HEK293 (cell line): Measurements from ENCODE around the gene SIGLEC6.

Experiments used
- CTCF ChIA-PET: fragments of 350-600 bp; formaldehyde crosslinking; extraction: SDS; loops from one replicate; lab custom pipeline; 2021; ENCODE audit warnings: antibody characterized with exemption; lab: Yijun Ruan, JAX
- POLR2A ChIA-PET: fragments of 300-600 bp; formaldehyde crosslinking; extraction: SDS; loops from one replicate; lab custom pipeline; 2020; ENCODE audit warnings: antibody characterized with exemption, inconsistent platforms; lab: Yijun Ruan, JAX
- H3K27ac ChIP-seq: fragments of 200-500 bp; sonication (Bioruptor generic); 2 replicates; pipeline ENCODE4 v1.5.1; 2014; ENCODE audit warnings: low read depth, low read length, control low read depth, inconsistent platforms; ENCODE audit errors: extremely low read depth
- H3K36me3 ChIP-seq, 2 experiments: fragments of 200-500 bp in 1 of 2; sonication (Bioruptor generic) in 1 of 2; 1 replicate in 1 of 2; 2 replicates in 1 of 2; pipeline ENCODE4 v1.5.1; 2014 to 2017; ENCODE audit warnings: inconsistent platforms in 2 of 2, low read length in 2 of 2; ENCODE audit not compliant: control insufficient read depth in 2 of 2, insufficient read depth in 1 of 2
- H3K4me1 ChIP-seq: fragments of 200-500 bp; sonication (Bioruptor generic); 2 replicates; pipeline ENCODE4 v1.5.1; 2014; ENCODE audit warnings: mild to moderate bottlenecking, low read length, inconsistent platforms; ENCODE audit not compliant: control insufficient read depth, insufficient read depth
- H3K4me3 ChIP-seq: 2 replicates; pipeline ENCODE4 v1.5.1; 2011; ENCODE audit warnings: low read depth, mild to moderate bottlenecking, control low read depth, low read length, moderate library complexity
- H3K9me3 ChIP-seq: fragments of 200-500 bp; sonication (Bioruptor generic); 2 replicates; pipeline ENCODE4 v1.5.1; 2014; ENCODE audit warnings: low read depth, low read length, inconsistent platforms; ENCODE audit not compliant: control insufficient read depth, insufficient read depth
- HOXD13 ChIP-seq: sonication (generic); formaldehyde crosslinking; IDR thresholded peaks from 2 replicates; pipeline ENCODE4 v1.8.0; 2022; ENCODE audit warnings: missing genetic modification reagents, borderline replicate concordance
- SP2 ChIP-seq: fragments of 450-650 bp; formaldehyde crosslinking; IDR thresholded peaks from 2 replicates; pipeline ENCODE4 v1.5.1; 2016; ENCODE audit warnings: missing biosample characterization, missing genetic modification characterization
- YY1 ChIP-seq: fragments of 450-650 bp; formaldehyde crosslinking; IDR thresholded peaks from 2 replicates; pipeline ENCODE4 v1.5.1; 2018; ENCODE audit warnings: missing biosample characterization, missing genetic modification characterization
- ZNF211 ChIP-seq: fragments of 450-650 bp; formaldehyde crosslinking; IDR thresholded peaks from 2 replicates; pipeline ENCODE4 v1.5.1; 2016; ENCODE audit warnings: low read depth, missing biosample characterization, missing genetic modification characterization
- ZNF23 ChIP-seq: fragments of 450-650 bp; formaldehyde crosslinking; IDR thresholded peaks from 2 replicates; pipeline ENCODE4 v1.5.1; 2016; ENCODE audit warnings: missing biosample characterization, missing genetic modification characterization, borderline replicate concordance
- ZNF354C ChIP-seq: fragments of 450-650 bp; formaldehyde crosslinking; IDR thresholded peaks from 2 replicates; pipeline ENCODE4 v1.5.1; 2016; ENCODE audit warnings: missing biosample characterization, missing genetic modification characterization, low read depth, borderline replicate concordance
- ZNF530 ChIP-seq: fragments of 450-650 bp; formaldehyde crosslinking; IDR thresholded peaks from 2 replicates; pipeline ENCODE4 v1.5.1; 2016; ENCODE audit warnings: low read depth, missing biosample characterization, missing genetic modification characterization
- ZNF571 ChIP-seq: fragments of 450-650 bp; formaldehyde crosslinking; IDR thresholded peaks from 2 replicates; pipeline ENCODE4 v1.5.0; 2017; ENCODE audit warnings: missing biosample characterization, missing genetic modification characterization
- ZNF600 ChIP-seq: fragments of 450-650 bp; formaldehyde crosslinking; IDR thresholded peaks from 2 replicates; pipeline ENCODE4 v1.5.1; 2016; ENCODE audit warnings: missing biosample characterization, missing genetic modification characterization
- ZNF677 ChIP-seq: fragments of 450-650 bp; IDR thresholded peaks from 2 replicates; pipeline ENCODE4 v1.5.0; 2018; ENCODE audit warnings: missing biosample characterization, mild to moderate bottlenecking, missing genetic modification characterization, moderate library complexity
- ZNF747 ChIP-seq: fragments of 450-650 bp; formaldehyde crosslinking; IDR thresholded peaks from 2 replicates; pipeline ENCODE4 v1.5.1; 2016; ENCODE audit warnings: missing biosample characterization, missing genetic modification characterization
- ZNF843 ChIP-seq: fragments of 450-650 bp; formaldehyde crosslinking; IDR thresholded peaks from 2 replicates; pipeline ENCODE4 v1.5.1; 2016; ENCODE audit warnings: missing biosample characterization, missing genetic modification characterization
- TF ChIP-seq, protein P1 (sequence below): fragments of 450-650 bp; formaldehyde crosslinking; IDR thresholded peaks from 2 replicates; pipeline ENCODE4 v1.5.1; 2016; ENCODE audit warnings: missing biosample characterization, missing genetic modification characterization
- TF ChIP-seq, protein P2 (sequence below): fragments of 450-650 bp; formaldehyde crosslinking; IDR thresholded peaks from 2 replicates; pipeline ENCODE4 v1.5.1; 2017; ENCODE audit warnings: missing biosample characterization, missing genetic modification characterization
- TF ChIP-seq, protein P3 (sequence below): fragments of 450-650 bp; formaldehyde crosslinking; IDR thresholded peaks from 2 replicates; pipeline ENCODE4 v1.5.1; 2016; ENCODE audit warnings: missing biosample characterization, missing genetic modification characterization
- TF ChIP-seq, protein P4 (sequence below): fragments of 450-650 bp; formaldehyde crosslinking; IDR thresholded peaks from 2 replicates; pipeline ENCODE4 v1.5.1; 2016; ENCODE audit warnings: missing biosample characterization, missing genetic modification characterization
- TF ChIP-seq, protein P5 (sequence below): fragments of 450-650 bp; formaldehyde crosslinking; IDR thresholded peaks from 2 replicates; pipeline ENCODE4 v1.5.1; 2016; ENCODE audit warnings: missing biosample characterization, missing genetic modification characterization

SIGLEC6 gene

DNA sequence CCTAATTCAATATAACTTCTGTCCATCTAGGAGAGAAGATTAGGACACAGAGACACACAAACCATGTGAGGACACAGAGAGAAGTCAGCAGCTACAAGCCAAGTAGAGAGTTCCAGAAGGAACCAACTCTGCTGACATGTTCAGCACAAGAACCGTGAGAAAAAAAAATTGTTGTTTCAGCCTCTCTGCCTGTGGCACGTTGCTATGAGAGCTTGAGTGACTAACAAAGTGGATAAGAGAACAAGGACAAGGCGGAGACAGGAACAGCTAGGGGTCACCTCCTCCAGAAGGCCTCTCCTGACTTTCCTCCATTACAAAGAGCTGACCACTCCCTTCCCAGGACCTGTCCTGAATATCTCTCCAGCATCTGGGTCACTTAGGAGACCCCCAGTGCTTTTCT, 24.3 kb downstream of the SIGLEC6 start (continued):
- TF ChIP-seq, protein P1, sequence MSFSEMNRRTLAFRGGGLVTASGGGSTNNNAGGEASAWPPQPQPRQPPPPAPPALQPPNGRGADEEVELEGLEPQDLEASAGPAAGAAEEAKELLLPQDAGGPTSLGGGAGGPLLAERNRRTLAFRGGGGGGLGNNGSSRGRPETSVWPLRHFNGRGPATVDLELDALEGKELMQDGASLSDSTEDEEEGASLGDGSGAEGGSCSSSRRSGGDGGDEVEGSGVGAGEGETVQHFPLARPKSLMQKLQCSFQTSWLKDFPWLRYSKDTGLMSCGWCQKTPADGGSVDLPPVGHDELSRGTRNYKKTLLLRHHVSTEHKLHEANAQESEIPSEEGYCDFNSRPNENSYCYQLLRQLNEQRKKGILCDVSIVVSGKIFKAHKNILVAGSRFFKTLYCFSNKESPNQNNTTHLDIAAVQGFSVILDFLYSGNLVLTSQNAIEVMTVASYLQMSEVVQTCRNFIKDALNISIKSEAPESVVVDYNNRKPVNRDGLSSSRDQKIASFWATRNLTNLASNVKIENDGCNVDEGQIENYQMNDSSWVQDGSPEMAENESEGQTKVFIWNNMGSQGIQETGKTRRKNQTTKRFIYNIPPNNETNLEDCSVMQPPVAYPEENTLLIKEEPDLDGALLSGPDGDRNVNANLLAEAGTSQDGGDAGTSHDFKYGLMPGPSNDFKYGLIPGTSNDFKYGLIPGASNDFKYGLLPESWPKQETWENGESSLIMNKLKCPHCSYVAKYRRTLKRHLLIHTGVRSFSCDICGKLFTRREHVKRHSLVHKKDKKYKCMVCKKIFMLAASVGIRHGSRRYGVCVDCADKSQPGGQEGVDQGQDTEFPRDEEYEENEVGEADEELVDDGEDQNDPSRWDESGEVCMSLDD (tag by site-specific recombination) = no peak
- TF ChIP-seq ZNF747 (tag by site-specific recombination) (no peak), ZNF530 (no peak), ZNF843 (tag by site-specific recombination) (no peak), HOXD13 (no peak), ZNF571 (no peak)
- TF ChIP-seq, protein P2, sequence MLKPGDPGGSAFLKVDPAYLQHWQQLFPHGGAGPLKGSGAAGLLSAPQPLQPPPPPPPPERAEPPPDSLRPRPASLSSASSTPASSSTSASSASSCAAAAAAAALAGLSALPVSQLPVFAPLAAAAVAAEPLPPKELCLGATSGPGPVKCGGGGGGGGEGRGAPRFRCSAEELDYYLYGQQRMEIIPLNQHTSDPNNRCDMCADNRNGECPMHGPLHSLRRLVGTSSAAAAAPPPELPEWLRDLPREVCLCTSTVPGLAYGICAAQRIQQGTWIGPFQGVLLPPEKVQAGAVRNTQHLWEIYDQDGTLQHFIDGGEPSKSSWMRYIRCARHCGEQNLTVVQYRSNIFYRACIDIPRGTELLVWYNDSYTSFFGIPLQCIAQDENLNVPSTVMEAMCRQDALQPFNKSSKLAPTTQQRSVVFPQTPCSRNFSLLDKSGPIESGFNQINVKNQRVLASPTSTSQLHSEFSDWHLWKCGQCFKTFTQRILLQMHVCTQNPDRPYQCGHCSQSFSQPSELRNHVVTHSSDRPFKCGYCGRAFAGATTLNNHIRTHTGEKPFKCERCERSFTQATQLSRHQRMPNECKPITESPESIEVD (tag by site-specific recombination) = no peak
- TF ChIP-seq, protein P3, sequence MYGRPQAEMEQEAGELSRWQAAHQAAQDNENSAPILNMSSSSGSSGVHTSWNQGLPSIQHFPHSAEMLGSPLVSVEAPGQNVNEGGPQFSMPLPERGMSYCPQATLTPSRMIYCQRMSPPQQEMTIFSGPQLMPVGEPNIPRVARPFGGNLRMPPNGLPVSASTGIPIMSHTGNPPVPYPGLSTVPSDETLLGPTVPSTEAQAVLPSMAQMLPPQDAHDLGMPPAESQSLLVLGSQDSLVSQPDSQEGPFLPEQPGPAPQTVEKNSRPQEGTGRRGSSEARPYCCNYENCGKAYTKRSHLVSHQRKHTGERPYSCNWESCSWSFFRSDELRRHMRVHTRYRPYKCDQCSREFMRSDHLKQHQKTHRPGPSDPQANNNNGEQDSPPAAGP = no peak
- TF ChIP-seq, protein P4, sequence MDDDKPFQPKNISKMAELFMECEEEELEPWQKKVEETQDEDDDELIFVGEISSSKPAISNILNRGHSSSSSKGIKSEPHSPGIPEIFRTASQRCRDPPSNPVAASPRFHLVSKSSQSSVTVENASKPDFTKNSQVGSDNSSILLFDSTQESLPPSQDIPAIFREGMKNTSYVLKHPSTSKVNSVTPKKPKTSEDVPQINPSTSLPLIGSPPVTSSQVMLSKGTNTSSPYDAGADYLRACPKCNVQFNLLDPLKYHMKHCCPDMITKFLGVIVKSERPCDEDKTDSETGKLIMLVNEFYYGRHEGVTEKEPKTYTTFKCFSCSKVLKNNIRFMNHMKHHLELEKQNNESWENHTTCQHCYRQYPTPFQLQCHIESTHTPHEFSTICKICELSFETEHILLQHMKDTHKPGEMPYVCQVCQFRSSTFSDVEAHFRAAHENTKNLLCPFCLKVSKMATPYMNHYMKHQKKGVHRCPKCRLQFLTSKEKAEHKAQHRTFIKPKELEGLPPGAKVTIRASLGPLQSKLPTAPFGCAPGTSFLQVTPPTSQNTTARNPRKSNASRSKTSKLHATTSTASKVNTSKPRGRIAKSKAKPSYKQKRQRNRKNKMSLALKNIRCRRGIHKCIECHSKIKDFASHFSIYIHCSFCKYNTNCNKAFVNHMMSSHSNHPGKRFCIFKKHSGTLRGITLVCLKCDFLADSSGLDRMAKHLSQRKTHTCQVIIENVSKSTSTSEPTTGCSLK (tag by site-specific recombination) = no peak

DNA sequence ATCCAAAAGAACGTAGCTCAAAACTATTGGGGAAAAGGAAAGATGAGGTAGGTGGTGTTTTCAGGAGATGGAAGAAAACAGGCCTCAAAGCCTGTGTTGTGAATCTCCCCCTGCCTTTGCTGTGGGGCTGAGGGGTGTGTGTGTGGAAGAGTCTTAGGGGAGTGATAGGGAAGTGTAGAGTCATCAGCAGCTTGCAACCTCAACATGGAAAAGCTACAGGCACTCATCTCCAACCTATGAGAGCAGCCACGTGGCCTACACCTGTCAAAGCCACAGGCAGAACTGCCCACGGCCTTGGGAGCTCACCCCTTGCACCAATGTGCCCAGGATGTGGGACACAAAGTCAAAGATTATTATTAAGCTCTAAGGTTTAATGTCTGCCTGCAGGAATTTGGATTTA, 25.6 kb downstream of the SIGLEC6 start:
- ChIA-PET POLR2A (no interaction called here), CTCF (interaction anchor here (0.9 to 5.7 kb wide), 2 partner anchors 9 to 33 kb away, joined by 3 to 48 read pairs; no protein-coding TSS in a partner anchor)
- Histone ChIP-seq H3K27ac (no peak overlapping the region), H3K4me3 (no peak overlapping the region), H3K36me3 (no peaks in the 10 kb centered on the region), H3K4me1 (no peaks in the 10 kb centered on the region), H3K9me3 (no peaks in the 10 kb centered on the region)
- TF ChIP-seq SP2 (tag by site-specific recombination) (no peak), ZNF211 (no peak), ZNF600 (tag by site-specific recombination) (no peak), ZNF354C (tag by site-specific recombination) (no peak), ZNF677 (tag by site-specific recombination) (no peak), YY1 (no peak), ZNF23 (tag by site-specific recombination) (no peak)
- TF ChIP-seq, protein P5, sequence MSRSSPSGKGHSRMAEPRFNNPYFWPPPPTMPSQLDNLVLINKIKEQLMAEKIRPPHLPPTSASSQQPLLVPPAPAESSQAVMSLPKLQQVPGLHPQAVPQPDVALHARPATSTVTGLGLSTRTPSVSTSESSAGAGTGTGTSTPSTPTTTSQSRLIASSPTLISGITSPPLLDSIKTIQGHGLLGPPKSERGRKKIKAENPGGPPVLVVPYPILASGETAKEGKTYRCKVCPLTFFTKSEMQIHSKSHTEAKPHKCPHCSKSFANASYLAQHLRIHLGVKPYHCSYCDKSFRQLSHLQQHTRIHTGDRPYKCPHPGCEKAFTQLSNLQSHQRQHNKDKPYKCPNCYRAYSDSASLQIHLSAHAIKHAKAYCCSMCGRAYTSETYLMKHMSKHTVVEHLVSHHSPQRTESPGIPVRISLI (tag by site-specific recombination) = no peak
